Left renal pelvis (tissue), 4 donors: Measurements from ENCODE around the gene EDN2. TPM values are rescaled to one million over a fixed set of nuclear protein-coding genes. Genes with fewer than 3 reads are reported as not detected.

Experiments
- DNase-seq, 4 donors: peaks; one replicate each; pipeline ENCODE4 v3.0.0-alpha.2; 2013; ENCODE audit warnings: low read depth in 4 of 4, low spot score in 3 of 4
- polyA plus RNA-seq, 4 donors: library from polyadenylated mRNA; unstranded; fragments of 120-200 nt; gene quantifications; one replicate each; pipeline ENCODE4 v1.2.1, GENCODE V29; 2013; ENCODE audit not compliant: insufficient read length in 4 of 4

The EDN2 gene
- polyA plus RNA-seq, 4 donors, result 0.11 to 6.6 (median 1.8) TPM

GRCh38 chr1:41468122-41468762 lies 16.2 kb downstream of the EDN2 start:
- no peak for DNase-seq

DNA sequence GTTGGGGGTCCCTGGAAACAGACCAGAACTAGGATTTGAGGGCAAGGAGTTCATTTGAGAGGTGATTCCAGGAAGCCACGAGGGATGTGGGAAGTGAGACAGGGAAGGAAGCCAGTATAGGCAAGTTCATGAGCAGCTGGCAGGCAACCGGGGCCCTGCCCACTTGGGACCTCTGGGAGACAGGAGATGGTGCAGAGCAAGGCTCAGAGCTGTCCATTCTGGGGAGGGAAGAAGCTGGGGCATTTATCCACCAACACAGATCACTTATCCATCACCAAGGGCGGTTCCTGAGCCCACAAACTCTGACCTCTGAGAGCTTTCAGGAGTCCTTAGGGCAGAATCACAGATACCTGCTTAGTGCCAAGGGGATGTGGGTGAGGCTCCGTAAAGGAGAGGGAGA lies 16.8 kb downstream of the EDN2 start:
- no peak for DNase-seq

DNA sequence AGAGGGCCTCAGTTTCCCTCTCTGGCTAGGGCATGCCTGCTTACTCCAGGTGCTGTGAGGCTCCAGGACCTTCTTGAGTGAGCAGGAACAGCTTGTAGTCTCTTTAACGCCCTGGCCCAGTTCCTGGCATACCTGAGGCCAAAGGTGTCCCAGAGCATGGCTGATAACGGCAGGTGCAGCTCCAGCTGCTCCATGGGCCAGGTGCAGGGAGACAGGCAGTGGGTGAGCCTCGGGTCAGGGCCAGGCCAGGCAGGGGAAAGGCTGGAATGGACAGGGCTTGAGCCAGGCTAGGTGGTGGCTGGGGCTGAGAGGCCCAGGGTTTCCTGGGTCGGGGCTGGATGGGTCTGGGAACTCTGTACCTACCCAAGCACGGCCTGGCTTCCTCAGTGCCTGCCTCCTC lies 18.3 kb downstream of the EDN2 start:
- no peak for DNase-seq

DNA sequence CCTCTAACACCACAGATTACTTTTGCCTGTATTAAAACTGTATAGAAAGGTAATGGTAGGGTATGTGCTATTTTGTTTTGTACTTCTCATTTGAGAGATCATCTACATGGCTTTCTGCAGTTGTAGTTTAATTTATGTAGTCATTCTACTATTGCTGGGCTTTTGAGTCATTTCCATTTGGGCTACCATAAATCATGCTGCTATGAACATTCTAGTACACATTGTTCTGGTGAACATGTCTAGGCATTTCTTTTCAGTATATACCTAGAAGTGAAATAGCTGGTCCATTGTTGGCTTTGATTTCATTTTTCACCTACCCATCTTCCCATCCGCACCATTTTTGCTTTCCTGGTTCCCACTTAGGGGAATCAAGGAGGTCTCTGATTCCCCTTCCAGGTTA lies 18.7 kb downstream of the EDN2 start:
- DNase-seq, result no peak

DNA sequence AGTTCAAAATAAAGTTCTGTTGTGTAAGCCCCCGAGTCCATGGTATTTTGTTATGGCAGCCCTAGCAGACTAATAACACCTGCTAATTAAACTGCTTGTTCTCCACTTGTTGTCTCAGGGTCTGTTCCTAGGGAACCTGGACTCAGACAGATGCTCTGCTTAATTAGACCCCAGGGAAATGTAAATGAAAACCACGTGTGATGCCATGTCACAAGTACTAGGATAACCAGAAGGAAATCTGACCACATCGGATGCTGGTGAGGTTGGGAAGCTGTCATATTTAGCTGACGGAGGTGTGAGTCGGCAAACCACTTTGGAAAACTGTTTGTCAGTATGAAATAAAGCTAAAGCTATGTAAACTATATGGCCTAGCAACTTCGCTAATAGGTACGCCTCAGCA lies 19.6 kb downstream of the EDN2 start:
- DNase-seq, result no peak

DNA sequence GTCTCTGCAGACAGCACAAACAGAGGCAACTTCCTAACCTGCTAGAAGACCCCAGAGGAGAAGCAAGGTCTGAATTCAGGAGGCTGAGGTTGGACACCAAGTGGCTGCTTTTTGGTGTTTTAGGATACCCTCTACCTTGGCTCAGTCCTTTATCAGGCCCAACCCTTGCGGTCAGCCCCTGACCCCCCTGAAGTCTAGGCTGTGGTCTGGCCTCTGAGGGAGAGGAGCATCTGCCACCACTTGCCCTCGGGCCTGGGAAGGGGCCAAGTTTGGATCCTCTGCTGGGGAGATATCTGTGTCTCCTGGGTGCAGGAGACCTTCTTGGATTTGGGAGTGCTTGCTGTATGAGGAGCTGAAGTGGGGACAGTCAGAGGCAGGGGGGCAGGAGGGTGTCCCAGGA lies 21.0 kb downstream of the EDN2 start:
- no peak for DNase-seq

DNA sequence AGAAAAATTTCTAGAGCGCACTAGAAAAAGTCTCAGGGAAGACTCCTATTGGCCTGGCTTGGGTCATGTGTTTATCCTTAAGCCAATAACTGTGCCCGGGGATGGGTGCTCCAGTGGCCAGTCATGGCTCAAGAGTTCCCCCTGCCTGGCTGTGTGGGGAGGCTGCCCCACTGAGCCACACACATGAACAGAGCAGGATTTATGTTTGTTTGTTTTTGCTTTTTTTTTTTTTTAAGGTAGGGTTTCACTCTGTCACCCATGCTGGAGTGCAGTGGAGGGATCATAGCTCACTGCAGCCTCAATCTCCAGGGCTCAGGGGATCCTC lies 21.8 kb downstream of the EDN2 start:
- no peak for DNase-seq

GRCh38 chr1:41461790-41462679 lies 22.4 kb downstream of the EDN2 start:
- no peak for DNase-seq

DNA sequence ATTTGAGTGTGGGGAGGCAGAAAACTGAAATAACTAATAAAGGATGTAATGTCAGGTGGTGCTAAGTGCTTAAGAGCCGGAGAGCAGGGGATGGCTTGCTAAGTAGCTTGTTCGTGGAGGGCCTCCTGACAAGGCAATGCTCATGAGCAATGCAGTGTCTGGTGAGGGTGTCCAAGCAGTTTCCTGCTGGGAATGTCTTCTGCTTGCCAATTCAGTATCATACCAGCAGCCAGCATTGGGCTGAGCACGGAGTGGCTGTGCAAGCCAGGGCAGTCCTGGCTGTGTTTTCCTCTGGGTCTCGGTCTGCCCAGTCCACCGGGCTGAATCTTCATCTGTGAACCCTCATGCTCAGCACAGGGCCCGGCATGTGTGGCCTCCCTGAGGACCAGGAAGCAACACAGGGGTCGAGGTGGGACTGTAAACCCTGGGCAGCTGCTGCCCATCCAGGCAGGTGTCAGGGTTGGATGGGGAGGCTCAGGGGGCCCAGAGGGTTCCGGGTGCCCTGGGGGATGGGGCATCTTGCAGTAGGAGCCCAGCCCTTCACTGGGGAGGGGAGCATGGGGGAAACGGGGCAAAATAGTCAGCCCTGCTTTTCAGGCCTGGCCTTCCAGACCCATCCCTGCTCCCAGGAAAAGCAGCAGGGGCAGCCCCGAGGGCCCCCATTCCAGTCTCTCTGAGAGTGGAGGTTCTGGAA lies 27.5 kb downstream of the EDN2 start:
- DNase-seq, result no peak

DNA sequence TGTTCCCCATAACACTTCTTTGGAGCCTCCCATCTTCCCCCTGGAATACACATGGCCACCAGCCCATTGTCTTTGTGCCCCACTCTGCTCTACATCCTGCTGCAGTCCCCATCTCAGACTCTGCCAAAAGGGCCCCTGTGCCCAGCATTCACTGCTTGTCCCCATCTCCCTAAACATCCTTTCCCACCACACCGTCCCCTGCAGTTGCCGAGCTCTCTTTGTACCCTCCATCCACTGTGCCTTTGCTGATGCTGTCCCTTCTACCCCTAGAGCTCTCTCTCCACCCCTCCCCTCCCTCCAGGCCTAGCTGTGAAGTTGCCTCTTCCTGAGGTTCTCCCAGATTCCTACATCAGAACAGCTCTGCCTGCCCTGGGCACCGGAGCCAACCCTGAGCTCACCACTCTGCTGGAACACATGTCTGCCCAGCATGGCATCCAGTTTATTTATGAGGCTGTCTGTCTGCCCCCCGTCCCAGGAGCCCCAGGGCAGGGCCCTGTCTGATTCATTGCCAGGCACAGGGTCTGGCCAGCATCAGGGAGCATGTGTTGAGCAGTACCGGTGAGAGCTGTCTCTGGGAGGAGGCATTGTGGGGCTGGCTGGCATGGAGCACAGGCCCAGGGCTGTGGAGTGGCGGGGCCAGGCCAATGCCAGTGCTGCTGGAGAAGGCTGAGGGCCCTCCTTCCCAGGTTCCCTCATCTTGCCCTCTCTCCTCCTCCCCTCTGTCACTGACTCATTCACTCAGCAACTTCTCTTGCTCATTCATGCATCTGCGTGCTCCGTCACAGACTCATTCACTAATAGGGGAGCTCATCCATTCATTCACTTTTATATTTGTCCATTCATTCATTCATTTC lies 28.8 kb downstream of the EDN2 start:
- no peak for DNase-seq

DNA sequence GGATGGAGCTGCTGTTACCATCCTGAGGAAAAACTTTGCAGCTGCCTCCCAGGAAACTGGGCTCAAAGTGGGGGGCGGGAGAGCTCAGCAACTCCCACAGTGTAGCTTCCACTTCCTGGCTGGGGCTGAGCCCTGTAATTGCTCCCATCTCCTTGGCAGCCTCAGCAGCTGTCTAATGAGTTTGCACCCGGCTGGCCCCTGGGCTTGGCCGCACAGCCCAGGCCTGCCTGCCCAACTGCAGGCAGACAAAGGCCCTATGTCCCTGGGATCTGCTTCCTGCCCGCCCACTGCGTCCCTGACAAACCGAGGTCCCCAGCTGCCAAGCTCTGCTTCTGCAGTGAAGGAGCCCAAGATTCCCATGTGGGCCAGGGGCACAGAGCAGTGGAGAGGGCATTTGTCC lies 30.1 kb downstream of the EDN2 start:
- no peak for DNase-seq

- no peak for DNase-seq
Measured at GRCh38 chr1:41452704-41453290, 31.7 kb downstream of the EDN2 start.

DNA sequence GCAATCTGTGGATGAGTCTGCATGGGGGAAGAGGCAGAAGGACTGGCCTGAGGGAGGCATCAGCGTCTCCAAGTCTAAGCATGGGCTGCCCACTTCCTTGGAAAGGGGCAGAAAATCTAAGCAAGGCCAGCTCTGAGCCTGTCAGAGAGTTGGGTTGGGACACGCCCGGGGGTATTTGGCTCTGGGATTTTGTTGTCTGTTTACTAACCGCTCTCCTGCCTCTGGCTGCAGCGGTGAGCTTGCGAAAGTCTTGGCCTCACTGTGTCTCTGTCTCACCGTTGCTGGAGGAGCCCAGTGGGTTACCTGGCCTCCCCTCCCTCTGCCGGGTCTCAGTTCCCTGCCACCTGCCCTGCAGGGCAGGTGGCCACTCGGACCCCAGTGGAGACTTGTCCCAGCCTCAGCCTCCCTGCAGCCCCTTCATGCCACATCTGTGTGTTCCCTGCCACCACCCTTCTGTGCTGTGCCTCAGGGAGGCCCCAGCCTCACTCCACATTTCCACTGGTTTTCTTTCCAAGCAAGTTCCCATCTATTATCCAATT lies 33.7 kb downstream of the EDN2 start:
- DNase-seq, result no peak

GRCh38 chr1:41449326-41449921 lies 35.1 kb downstream of the EDN2 start:
- no peak for DNase-seq

DNA sequence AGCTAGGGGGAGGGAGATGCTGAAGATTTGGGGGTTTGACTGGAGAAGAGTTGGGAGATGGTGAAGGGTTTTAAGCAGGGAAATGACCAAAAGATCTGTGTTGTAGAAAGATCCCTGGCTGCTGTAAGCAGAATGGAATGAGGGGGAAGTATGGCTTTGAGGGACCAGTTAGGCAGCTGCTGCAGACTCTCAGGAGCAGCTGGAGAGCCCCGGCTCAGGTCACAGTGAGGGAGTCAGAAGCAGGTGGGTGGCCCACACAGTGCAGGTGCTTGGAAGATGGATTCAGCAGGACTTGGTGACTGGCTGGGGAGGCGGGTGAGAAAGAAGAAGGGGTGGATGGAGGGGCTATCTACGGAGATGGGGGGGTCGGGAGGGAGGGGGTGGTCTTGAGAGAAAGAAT lies 35.7 kb downstream of the EDN2 start:
- DNase-seq, result no peak

GRCh38 chr1:41447995-41448770 lies 36.3 kb downstream of the EDN2 start:
- DNase-seq, result no peak

DNA sequence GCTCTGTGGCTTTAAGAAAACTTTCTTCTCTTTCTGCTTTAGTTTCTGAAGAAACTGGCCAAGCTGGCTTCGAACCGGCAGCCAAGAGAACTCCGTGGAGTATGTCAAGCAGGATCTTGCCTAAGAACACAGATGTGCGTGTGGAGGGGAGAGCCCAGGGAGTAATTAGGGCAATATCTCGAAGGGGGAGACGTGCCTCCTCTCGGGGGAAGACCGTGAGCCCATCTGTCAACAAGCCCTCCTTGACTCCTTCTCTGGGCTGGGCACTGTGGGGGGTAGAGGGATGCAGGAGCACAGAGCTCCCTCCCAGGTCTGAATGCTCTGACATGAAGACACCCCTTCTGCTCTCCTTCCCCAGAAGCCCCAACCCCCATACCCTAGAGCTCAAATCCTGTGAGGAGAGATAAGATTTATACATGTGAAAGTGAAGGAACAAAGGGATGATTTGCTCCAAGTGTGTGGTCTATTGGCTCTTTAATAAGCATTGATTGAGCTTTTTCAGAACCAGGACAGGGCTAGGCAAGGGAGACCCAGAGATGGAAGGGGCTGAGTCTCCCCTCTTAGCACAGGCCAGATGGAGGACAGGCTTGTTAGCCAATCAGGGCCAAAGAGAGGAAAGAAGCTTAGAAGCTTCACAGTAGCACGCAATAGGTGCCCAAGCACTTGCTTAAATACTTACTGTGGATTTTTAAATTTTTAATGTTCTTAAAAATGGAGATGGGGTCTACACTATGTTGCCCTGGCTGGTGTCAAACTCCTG lies 37.5 kb downstream of the EDN2 start:
- DNase-seq, result no peak

- DNase-seq, result no peak
Measured at GRCh38 chr1:41444785-41445184, 39.7 kb downstream of the EDN2 start.
